ENCODE measurements around the gene NACC2.

GRCh38 chr9:136051453-136051836 lies 43.6 kb downstream of the NACC2 start:
- TF ChIP-seq CTCF (IDR thresholded peaks at IDR 0.05; ENCODE audit: control extremely low read depth in 1 of 3, insufficient read depth in 1 of 3, low read depth in 1 of 3, low read length in 3 of 3) (no peak), MAX (IDR thresholded peaks at IDR 0.05) (no peak), SAP30 (IDR thresholded peaks at IDR 0.05; ENCODE audit: insufficient read depth, insufficient replicate concordance, low read length) (no peak), TAF1 (IDR thresholded peaks at IDR 0.05; ENCODE audit: low read depth, low read length) (no peak), GABPA (IDR thresholded peaks at IDR 0.05; ENCODE audit: borderline replicate concordance, insufficient read depth, low read length) (no peak), HDAC2 (IDR thresholded peaks at IDR 0.05; ENCODE audit: borderline replicate concordance in 1 of 2, low read depth in 2 of 2, low read length in 2 of 2) (no peak), JUN (IDR thresholded peaks at IDR 0.05; ENCODE audit: low read depth, low read length) (no peak), CREB1 (IDR thresholded peaks at IDR 0.05) (no peak)
